Hepatocyte (in vitro differentiated cells): ENCODE measurements around the gene TMEM107. TPM values are rescaled to one million over a fixed set of nuclear protein-coding genes. Genes with fewer than 3 reads are reported as not detected.

Experiments
- DNase-seq: peaks from one replicate; pipeline ENCODE4 v3.0.0-alpha.2; 2016; ENCODE audit warnings: low spot score
- H2AFZ ChIP-seq: fragments of 200-600 bp; sonication (generic); 2 replicates; pipeline ENCODE4 v1.6.0; 2016; ENCODE audit warnings: antibody characterized with exemption, mild to moderate bottlenecking
- H3K27ac ChIP-seq: fragments of 200-600 bp; sonication (generic); 2 replicates; pipeline ENCODE4 v1.5.1; 2016; ENCODE audit warnings: mild to moderate bottlenecking
- H3K27me3 ChIP-seq: fragments of 200-600 bp; sonication (generic); 2 replicates; pipeline ENCODE4 v1.6.1; 2016
- H3K36me3 ChIP-seq: fragments of 200-600 bp; sonication (generic); replicated peaks from 2 replicates; pipeline ENCODE4 v1.5.1; 2016; ENCODE audit warnings: low read depth; ENCODE audit not compliant: insufficient read depth
- H3K4me1 ChIP-seq: fragments of 200-600 bp; sonication (generic); 2 replicates; pipeline ENCODE4 v1.5.1; 2016; ENCODE audit warnings: mild to moderate bottlenecking, moderate library complexity; ENCODE audit not compliant: insufficient read depth
- H3K4me2 ChIP-seq: fragments of 200-600 bp; sonication (generic); 2 replicates; pipeline ENCODE4 v1.6.0; 2016
- H3K4me3 ChIP-seq: fragments of 200-600 bp; sonication (generic); 2 replicates; pipeline ENCODE4 v1.5.1; 2016; ENCODE audit warnings: mild to moderate bottlenecking
- H3K79me2 ChIP-seq: fragments of 200-600 bp; sonication (generic); 2 replicates; pipeline ENCODE4 v1.6.0; 2017; ENCODE audit warnings: mild to moderate bottlenecking
- H3K9me2 ChIP-seq: fragments of 200-600 bp; sonication (generic); replicated peaks from 2 replicates; pipeline ENCODE4 v1.6.0; 2017; ENCODE audit warnings: mild to moderate bottlenecking; ENCODE audit not compliant: insufficient read depth
- H3K9me3 ChIP-seq: fragments of 200-600 bp; sonication (generic); 2 replicates; pipeline ENCODE4 v1.5.1; 2016; ENCODE audit warnings: low read depth, mild to moderate bottlenecking
- H4K20me1 ChIP-seq: fragments of 200-600 bp; sonication (generic); 2 replicates; pipeline ENCODE4 v1.6.0; 2016; ENCODE audit warnings: mild to moderate bottlenecking; ENCODE audit not compliant: insufficient read depth, poor library complexity, severe bottlenecking
- EZH2 ChIP-seq: fragments of 200-600 bp; sonication (generic); IDR thresholded peaks from 2 replicates; pipeline ENCODE4 v1.6.1; 2016; ENCODE audit warnings: antibody characterized with exemption, mild to moderate bottlenecking, borderline replicate concordance
- EZH2phosphoT487 ChIP-seq: fragments of 200-600 bp; sonication (generic); IDR thresholded peaks from one replicate; pipeline ENCODE4 v1.6.1; 2018; ENCODE audit warnings: antibody characterized with exemption, mild to moderate bottlenecking, low read depth, moderate library complexity; ENCODE audit not compliant: unreplicated experiment, severe bottlenecking
- WGBS: methylation state at CpG from one replicate; pipeline ENCODE4 v1.1.6; 2016; ENCODE audit warnings: low lambda C conversion rate; ENCODE audit errors: missing lambda C conversion rate; 5-methylcytosine and 5-hydroxymethylcytosine counted together
- polyA plus RNA-seq: library from polyadenylated mRNA; unstranded; fragments of >200 nt; fragmentation: Nextera tagmentation; extraction: Ambion mirVana; gene quantifications from 2 replicates; pipeline ENCODE4 v1.2.1, GENCODE V29; 2016
- total RNA-seq: library from RNA; depleted of rRNA; stranded (reverse); fragments of >200 nt; gene quantifications from 2 replicates; pipeline ENCODE4 v1.2.3, GENCODE V29; 2014
- TF ChIP-seq, protein P1 (sequence below): fragments of 200-600 bp; sonication (generic); IDR thresholded peaks from 2 replicates; pipeline ENCODE4 v1.5.1; 2016; ENCODE audit warnings: antibody characterized with exemption, mild to moderate bottlenecking; ENCODE audit not compliant: poor library complexity

The TMEM107 gene
- total and polyA plus RNA-seq, 2 experiments from 2014 or later: 12.8 to 21.1 TPM

DNA sequence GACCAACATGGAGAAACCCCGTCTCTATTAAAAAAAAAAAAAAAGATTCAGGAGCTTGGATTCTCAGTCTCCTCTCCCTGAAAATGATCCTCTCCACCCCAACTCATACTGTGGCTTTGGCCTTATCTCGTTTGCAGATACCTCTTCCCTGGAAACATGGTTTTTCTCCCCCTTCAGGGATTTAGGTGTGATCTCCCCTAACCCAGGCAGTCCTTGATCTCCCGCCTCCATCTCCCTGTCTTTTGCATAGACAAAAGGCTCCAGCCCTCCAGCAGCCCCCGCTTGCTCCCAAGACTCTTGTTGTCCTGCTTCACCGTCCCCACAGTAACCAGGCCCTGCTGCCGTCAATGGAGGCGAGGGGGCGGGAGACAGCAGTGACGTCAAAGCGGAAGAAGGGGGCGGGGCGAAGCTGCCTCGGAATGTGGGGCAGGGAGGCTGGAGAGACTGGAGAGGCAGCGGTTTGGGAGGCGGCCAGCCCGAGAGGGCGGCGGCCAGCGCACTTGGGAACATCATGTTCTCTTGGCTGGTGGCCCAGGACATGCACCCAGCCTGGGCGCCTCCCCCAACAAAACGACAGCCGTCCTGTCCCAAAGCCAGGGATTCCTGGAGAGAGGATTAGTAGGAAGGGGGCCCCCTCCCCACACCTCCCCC, 22.1 kb downstream of the TMEM107 start:
- H3K9me3 ChIP-seq: no peaks in the 10 kb centered on the region
- H3K27ac ChIP-seq: peak overlapping the region; percentile 99
- no peaks in the 10 kb centered on the region for H3K9me2 ChIP-seq
- H3K79me2 ChIP-seq: peaks cover 47% of the 10 kb centered on the region
- H3K36me3 ChIP-seq: no peaks in the 10 kb centered on the region
- H4K20me1 ChIP-seq: peaks cover 28% of the 10 kb centered on the region
- peak; percentile 98 for DNase-seq
- H3K4me1 ChIP-seq: peaks cover 33% of the 10 kb centered on the region
- H3K4me3 ChIP-seq: peak overlapping the region; percentile 11
- no peak for TF ChIP-seq EZH2phosphoT487
- TF ChIP-seq, protein P1, sequence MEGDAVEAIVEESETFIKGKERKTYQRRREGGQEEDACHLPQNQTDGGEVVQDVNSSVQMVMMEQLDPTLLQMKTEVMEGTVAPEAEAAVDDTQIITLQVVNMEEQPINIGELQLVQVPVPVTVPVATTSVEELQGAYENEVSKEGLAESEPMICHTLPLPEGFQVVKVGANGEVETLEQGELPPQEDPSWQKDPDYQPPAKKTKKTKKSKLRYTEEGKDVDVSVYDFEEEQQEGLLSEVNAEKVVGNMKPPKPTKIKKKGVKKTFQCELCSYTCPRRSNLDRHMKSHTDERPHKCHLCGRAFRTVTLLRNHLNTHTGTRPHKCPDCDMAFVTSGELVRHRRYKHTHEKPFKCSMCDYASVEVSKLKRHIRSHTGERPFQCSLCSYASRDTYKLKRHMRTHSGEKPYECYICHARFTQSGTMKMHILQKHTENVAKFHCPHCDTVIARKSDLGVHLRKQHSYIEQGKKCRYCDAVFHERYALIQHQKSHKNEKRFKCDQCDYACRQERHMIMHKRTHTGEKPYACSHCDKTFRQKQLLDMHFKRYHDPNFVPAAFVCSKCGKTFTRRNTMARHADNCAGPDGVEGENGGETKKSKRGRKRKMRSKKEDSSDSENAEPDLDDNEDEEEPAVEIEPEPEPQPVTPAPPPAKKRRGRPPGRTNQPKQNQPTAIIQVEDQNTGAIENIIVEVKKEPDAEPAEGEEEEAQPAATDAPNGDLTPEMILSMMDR: no peak
- no peaks in the 10 kb centered on the region for H3K27me3 ChIP-seq
- H2AFZ ChIP-seq: no peak overlapping the region
- peak overlapping the region; percentile 87 for H3K4me2 ChIP-seq
- WGBS: 6% methylated on average over 16 of the region's 22 CpGs

DNA sequence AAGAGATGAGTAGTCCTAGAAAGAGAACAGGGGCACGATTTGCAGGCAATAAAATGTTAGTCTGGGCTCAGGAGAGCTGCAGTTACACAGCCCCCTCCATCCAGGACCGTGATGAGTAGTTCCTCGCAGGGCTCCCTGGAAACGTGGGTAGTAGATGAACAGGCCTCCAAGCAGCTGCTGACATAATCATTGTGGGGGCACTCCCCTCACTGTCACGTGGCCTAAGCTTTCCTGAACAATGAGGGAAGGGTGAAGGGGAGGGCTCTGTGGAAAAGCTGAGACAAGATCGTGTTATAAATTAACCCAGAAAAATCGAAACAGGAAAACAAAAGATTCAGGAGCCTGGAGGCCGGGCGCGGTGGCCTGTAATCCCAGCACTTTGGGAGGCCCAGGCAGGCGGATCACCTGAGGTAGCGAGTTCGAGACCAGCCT, 22.6 kb downstream of the TMEM107 start:
- H3K27ac ChIP-seq: peak overlapping the region; percentile 99
- TF ChIP-seq, protein P1: no peak
- TF ChIP-seq EZH2phosphoT487: no peak
- no peak for TF ChIP-seq EZH2
- H3K4me2 ChIP-seq: peak overlapping the region; percentile 87
- no peaks in the 10 kb centered on the region for H3K27me3 ChIP-seq
- peaks cover 31% of the 10 kb centered on the region for H4K20me1 ChIP-seq
- no peak overlapping the region for H2AFZ ChIP-seq
- no peaks in the 10 kb centered on the region for H3K36me3 ChIP-seq
- H3K9me2 ChIP-seq: no peaks in the 10 kb centered on the region
- no peak overlapping the region for H3K4me3 ChIP-seq
- peaks cover 49% of the 10 kb centered on the region for H3K79me2 ChIP-seq
- H3K9me3 ChIP-seq: no peaks in the 10 kb centered on the region
- peaks cover 33% of the 10 kb centered on the region for H3K4me1 ChIP-seq
- peak; percentile 95 for DNase-seq
- WGBS: 38% methylated on average over 13 of the region's 13 CpGs

DNA sequence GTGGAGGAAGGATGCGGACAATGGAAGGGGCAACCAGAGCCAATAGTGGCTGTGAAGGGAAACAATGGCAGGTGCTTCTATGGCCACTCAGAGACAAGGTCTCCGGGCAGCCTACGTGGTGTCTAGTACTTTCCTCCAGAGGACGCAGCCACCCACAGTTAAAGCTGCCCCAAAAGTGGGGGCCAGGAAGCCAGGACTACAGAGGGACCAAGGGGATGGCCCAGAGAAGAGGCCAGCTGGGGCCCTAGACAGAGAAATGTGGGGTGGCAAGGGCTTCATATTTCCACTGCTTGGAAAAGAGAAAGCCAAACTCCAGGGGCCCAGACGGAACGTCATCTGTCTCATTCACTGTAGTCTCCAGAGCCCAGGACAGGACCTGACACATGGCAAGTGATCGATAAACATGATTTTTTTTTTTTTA, 23.1 kb downstream of the TMEM107 start:
- Histone ChIP-seq H3K4me3 (no peak overlapping the region), H4K20me1 (peaks cover 36% of the 10 kb centered on the region), H2AFZ (no peak overlapping the region), H3K27me3 (no peaks in the 10 kb centered on the region), H3K27ac (peak overlapping the region; percentile 99), H3K4me2 (peak overlapping the region; percentile 87), H3K36me3 (no peaks in the 10 kb centered on the region), H3K9me2 (no peaks in the 10 kb centered on the region), H3K79me2 (peaks cover 53% of the 10 kb centered on the region), H3K9me3 (no peaks in the 10 kb centered on the region), H3K4me1 (peaks cover 33% of the 10 kb centered on the region)
- no peak for DNase-seq
- WGBS: 86% methylated on average over 7 of the region's 7 CpGs
- TF ChIP-seq, protein P1: no peak
- no peak for TF ChIP-seq EZH2
- TF ChIP-seq EZH2phosphoT487: no peak
